Measurements from ENCODE around the gene FNTB.

Gene FNTB

DNA sequence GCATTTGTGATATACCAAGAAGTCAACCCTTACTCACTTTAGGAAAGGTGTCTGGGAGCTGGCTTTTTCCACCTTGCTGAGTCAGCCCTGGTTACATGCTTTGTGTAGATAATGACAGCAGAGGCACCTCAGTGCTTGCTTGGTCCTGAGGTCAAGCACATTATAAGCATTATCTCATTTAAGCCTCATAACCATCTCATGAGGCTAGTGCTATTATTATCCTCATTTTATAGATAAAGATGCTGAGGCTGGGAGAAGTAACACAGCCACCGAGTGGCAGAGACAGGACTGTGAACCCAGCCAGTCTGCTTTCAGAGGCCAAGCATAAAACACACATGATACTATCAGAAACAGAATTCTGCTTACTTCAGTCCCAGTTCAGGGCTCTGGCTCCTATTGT is 86.2 kb downstream of the FNTB start:
- H3K4me3 ChIP-seq (ENCODE audit: low read depth in 1 of 2, low read length in 1 of 2): no peak overlapping the region
- peak overlapping the region; percentile 92 for H3K27ac ChIP-seq
- H3K9me3 ChIP-seq: no peaks in the 10 kb centered on the region
- peaks cover 63% of the 10 kb centered on the region for H3K36me3 ChIP-seq
- TF ChIP-seq, protein P1, sequence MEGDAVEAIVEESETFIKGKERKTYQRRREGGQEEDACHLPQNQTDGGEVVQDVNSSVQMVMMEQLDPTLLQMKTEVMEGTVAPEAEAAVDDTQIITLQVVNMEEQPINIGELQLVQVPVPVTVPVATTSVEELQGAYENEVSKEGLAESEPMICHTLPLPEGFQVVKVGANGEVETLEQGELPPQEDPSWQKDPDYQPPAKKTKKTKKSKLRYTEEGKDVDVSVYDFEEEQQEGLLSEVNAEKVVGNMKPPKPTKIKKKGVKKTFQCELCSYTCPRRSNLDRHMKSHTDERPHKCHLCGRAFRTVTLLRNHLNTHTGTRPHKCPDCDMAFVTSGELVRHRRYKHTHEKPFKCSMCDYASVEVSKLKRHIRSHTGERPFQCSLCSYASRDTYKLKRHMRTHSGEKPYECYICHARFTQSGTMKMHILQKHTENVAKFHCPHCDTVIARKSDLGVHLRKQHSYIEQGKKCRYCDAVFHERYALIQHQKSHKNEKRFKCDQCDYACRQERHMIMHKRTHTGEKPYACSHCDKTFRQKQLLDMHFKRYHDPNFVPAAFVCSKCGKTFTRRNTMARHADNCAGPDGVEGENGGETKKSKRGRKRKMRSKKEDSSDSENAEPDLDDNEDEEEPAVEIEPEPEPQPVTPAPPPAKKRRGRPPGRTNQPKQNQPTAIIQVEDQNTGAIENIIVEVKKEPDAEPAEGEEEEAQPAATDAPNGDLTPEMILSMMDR (IDR thresholded peaks at IDR 0.05): no peak
- no peaks in the 10 kb centered on the region for H3K27me3 ChIP-seq
- H3K4me1 ChIP-seq (ENCODE audit: control insufficient read depth in 1 of 2, insufficient read depth in 1 of 2, low read depth in 1 of 2, low read length in 1 of 2): peaks cover 52 to 65% of the 10 kb centered on the region in 2 experiments

GRCh38 chr14:65073605-65074201 is 87.0 kb downstream of the FNTB start:
- no peaks in the 10 kb centered on the region for H3K9me3 ChIP-seq
- peak overlapping the region; percentile 92 for H3K27ac ChIP-seq
- TF ChIP-seq, protein P1 (IDR thresholded peaks at IDR 0.05): no peak
- peaks cover 55% of the 10 kb centered on the region for H3K36me3 ChIP-seq
- no peaks in the 10 kb centered on the region for H3K27me3 ChIP-seq
- H3K4me1 ChIP-seq (ENCODE audit: control insufficient read depth in 1 of 2, insufficient read depth in 1 of 2, low read depth in 1 of 2, low read length in 1 of 2): peaks cover 59 to 73% of the 10 kb centered on the region in 2 experiments
- H3K4me3 ChIP-seq (ENCODE audit: low read depth in 1 of 2, low read length in 1 of 2): peak overlapping the region in 1 of 2 experiments; percentile 47

DNA sequence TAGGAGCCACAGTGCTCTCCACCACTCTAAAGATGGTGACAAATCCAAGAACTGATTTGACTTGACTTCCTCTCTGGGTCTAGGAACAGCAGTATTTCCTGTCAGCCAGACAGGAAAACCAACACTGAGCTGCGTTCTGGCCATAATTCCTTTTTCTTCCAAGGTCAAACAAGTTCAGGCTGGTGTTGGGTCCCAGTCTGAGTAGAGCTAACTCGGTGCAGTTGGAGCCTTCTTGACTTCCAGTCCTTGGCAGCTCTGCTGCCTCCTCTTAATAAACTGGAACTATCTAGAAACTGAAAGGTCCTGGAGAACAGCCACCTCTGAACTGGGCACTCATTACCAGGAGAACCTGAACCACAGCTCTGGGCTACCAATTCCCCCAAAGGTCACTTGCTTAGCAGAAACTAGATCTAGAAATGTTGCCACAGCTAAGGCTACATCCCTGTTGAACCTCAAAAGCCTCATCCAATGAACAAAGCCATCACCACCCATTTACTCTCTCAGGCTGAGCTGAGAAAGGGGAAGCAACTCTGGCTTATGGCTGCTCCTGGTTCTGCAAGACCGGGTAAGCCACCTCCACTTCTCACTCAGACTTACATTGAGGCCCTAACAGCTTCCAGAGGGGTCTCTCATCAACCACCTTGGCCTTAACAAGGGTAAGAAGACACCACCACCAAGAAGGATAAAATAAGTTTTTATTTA is 87.9 kb downstream of the FNTB start:
- peaks cover 68 to 82% of the 10 kb centered on the region in 2 experiments for H3K4me1 ChIP-seq (ENCODE audit: control insufficient read depth in 1 of 2, insufficient read depth in 1 of 2, low read depth in 1 of 2, low read length in 1 of 2)
- TF ChIP-seq, protein P1 (IDR thresholded peaks at IDR 0.05): no peak

DNA sequence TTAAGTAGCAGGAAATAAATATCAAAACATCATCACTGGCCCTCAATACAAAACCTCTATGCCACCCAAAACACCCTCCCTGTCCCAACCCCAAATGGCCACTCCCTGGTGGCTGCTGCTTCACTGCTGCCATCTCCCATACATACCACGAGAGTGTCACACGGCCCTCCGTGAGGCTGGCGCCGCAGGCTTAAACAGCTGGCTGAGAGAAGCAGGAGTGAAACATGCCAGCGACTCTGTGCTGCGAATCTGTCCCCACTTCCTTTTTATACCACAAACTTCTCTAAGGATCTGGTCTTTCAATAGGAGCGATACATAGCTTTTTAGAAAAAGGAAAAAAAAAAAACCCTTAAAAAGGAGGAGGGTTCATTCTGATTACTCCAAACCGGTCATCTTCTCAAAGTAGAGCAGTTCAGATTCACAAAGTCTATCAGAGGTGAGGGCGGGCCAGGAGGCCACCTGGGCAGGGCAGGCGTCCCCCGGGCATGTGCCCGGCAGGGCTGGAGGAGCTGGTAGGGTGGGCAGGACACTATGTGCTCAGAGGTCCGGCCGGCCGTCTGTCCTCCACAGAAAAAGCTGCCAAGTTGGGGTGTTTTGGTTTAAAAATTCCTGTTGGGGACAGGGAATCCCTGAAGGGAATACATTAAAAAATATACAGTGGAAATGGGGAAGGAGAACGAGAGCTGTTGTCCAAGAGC is 89.1 kb downstream of the FNTB start:
- Histone ChIP-seq H3K4me3 (ENCODE audit: low read depth in 1 of 2, low read length in 1 of 2) (peak overlapping the region; percentile 9 to 47), H3K27me3 (no peaks in the 10 kb centered on the region), H3K9me3 (no peaks in the 10 kb centered on the region), H3K36me3 (peaks cover 45% of the 10 kb centered on the region), H3K4me1 (ENCODE audit: control insufficient read depth in 1 of 2, insufficient read depth in 1 of 2, low read depth in 1 of 2, low read length in 1 of 2) (peaks cover 80 to 94% of the 10 kb centered on the region in 2 experiments), H3K27ac (peak overlapping the region; percentile 92)
- TF ChIP-seq, protein P1 (IDR thresholded peaks at IDR 0.05): no peak

More for the DNA sequence above, 87.9 kb downstream of the FNTB start:
- Histone ChIP-seq H3K36me3 (peaks cover 46% of the 10 kb centered on the region), H3K27me3 (no peaks in the 10 kb centered on the region), H3K9me3 (no peaks in the 10 kb centered on the region), H3K4me3 (ENCODE audit: low read depth in 1 of 2, low read length in 1 of 2) (peak overlapping the region; percentile 9 to 47), H3K27ac (peak overlapping the region; percentile 92)

DNA sequence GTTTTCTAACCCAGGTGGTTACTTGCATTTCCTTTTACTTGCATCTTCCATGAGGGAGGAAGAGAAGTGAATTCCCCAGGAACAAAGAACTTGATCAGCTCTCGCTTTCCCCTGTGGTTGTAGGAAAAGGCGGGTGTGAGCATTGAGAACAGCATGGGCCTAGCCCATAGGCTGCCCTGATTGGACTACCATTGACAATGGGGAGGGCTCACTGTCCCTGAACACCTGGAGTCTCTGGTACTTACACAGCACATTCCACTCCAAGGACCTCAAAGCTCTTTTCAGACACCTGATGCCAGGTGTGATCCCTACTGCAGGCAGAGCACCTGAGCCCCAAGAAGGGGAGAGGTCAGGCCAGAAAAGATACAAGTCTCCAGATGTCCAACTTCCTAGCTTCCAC is 90.6 kb downstream of the FNTB start:
- H3K9me3 ChIP-seq: no peaks in the 10 kb centered on the region
- no peaks in the 10 kb centered on the region for H3K27me3 ChIP-seq
- H3K4me3 ChIP-seq (ENCODE audit: low read depth in 1 of 2, low read length in 1 of 2): no peak overlapping the region
- TF ChIP-seq, protein P1 (IDR thresholded peaks at IDR 0.05): no peak
- peaks cover 38% of the 10 kb centered on the region for H3K36me3 ChIP-seq
- H3K4me1 ChIP-seq (ENCODE audit: control insufficient read depth in 1 of 2, insufficient read depth in 1 of 2, low read depth in 1 of 2, low read length in 1 of 2): peaks cover 96 to 100% of the 10 kb centered on the region in 2 experiments
- peak overlapping the region; percentile 92 for H3K27ac ChIP-seq
